GM18507 (cell line): Measurements from ENCODE around the gene CTNND2.

Experiments used
- DNase-seq: peaks from one replicate; pipeline ENCODE4 v3.0.0; 2011; ENCODE audit warnings: low read depth; ENCODE audit not compliant: insufficient read length; ENCODE audit errors: extremely low spot score
- FAIRE-seq: peaks from 2 replicates; lab custom pipeline; 2011; peaks lifted over from hg19 to GRCh38; lab: Jason Lieb, UNC

CTNND2 gene

GRCh38 chr5:11504065-11504885 is 400.0 kb downstream of the CTNND2 start:
- DNase-seq, result no peak
- no peak for FAIRE-seq

- FAIRE-seq, result no peak
- no peak for DNase-seq
These were observed 401.5 kb downstream of the CTNND2 start for GRCh38 chr5:11502783-11503182.

GRCh38 chr5:11497651-11498050 is 406.6 kb downstream of the CTNND2 start:
- FAIRE-seq (no peak), DNase-seq (no peak)

- DNase-seq (no peak), FAIRE-seq (no peak)
These were observed 408.0 kb downstream of the CTNND2 start for GRCh38 chr5:11496137-11496719.

- FAIRE-seq (no peak), DNase-seq (no peak)
These were observed 409.9 kb downstream of the CTNND2 start for GRCh38 chr5:11494340-11494739.

- FAIRE-seq (no peak), DNase-seq (no peak)
These were observed 412.7 kb downstream of the CTNND2 start for GRCh38 chr5:11491404-11492075.

GRCh38 chr5:11483630-11484029 is 420.6 kb downstream of the CTNND2 start:
- FAIRE-seq (no peak), DNase-seq (no peak)

GRCh38 chr5:11482011-11482410 is 422.2 kb downstream of the CTNND2 start:
- DNase-seq (no peak), FAIRE-seq (no peak)

GRCh38 chr5:11477786-11478185 is 426.5 kb downstream of the CTNND2 start:
- DNase-seq (no peak), FAIRE-seq (no peak)

- FAIRE-seq (no peak), DNase-seq (no peak)
These were observed 427.4 kb downstream of the CTNND2 start for GRCh38 chr5:11476866-11477265.

GRCh38 chr5:11468334-11469039 is 435.8 kb downstream of the CTNND2 start:
- no peak for DNase-seq
- no peak for FAIRE-seq

- no peak for FAIRE-seq
These were observed 436.7 kb downstream of the CTNND2 start for GRCh38 chr5:11467588-11467987.

GRCh38 chr5:11459716-11460115 is 444.5 kb downstream of the CTNND2 start:
- DNase-seq (no peak), FAIRE-seq (no peak)

More at GRCh38 chr5:11467588-11467987, 436.7 kb downstream of the CTNND2 start:
- DNase-seq, result no peak

GRCh38 chr5:11455505-11455904 is 448.7 kb downstream of the CTNND2 start:
- FAIRE-seq, result no peak

GRCh38 chr5:11452852-11453251 is 451.4 kb downstream of the CTNND2 start:
- FAIRE-seq (no peak), DNase-seq (no peak)

More at GRCh38 chr5:11455505-11455904, 448.7 kb downstream of the CTNND2 start:
- DNase-seq, result no peak

GRCh38 chr5:11449966-11450365 is 454.3 kb downstream of the CTNND2 start:
- FAIRE-seq, result no peak
- DNase-seq, result no peak

GRCh38 chr5:11449217-11449616 is 455.0 kb downstream of the CTNND2 start:
- FAIRE-seq, result no peak
- no peak for DNase-seq

GRCh38 chr5:11443831-11444230 is 460.4 kb downstream of the CTNND2 start:
- FAIRE-seq (no peak), DNase-seq (no peak)

GRCh38 chr5:11432116-11432515 is 472.1 kb downstream of the CTNND2 start:
- FAIRE-seq (no peak), DNase-seq (no peak)

- DNase-seq, result no peak
- FAIRE-seq, result no peak
These were observed 475.0 kb downstream of the CTNND2 start for GRCh38 chr5:11429254-11429653.
